IMR-90 (cell line): ENCODE data around the gene LHFPL6.

Source experiments
- BHLHE40 ChIP-seq: fragments of 150-350 bp; IDR thresholded peaks from 2 replicates; pipeline ENCODE4 v1.6.1; 2016; ENCODE audit warnings: mild to moderate bottlenecking, low read depth, low read length
- CEBPB ChIP-seq: IDR thresholded peaks from 2 replicates; pipeline ENCODE4 v1.6.1; 2012; ENCODE audit warnings: low read depth, low read length, improper control_type of control experiment
- CTCF ChIP-seq: conservative IDR thresholded peaks from 2 replicates; pipeline ENCODE4 v1.5.1; 2012; ENCODE audit warnings: mild to moderate bottlenecking, low read depth, low read length, improper control_type of control experiment
- FOS ChIP-seq: fragments of 150-350 bp; IDR thresholded peaks from 2 replicates; pipeline ENCODE4 v1.6.1; 2016; ENCODE audit warnings: low read depth, low read length
- MAFK ChIP-seq: IDR thresholded peaks from 2 replicates; pipeline ENCODE4 v1.6.1; 2012; ENCODE audit warnings: low read depth, low read length, improper control_type of control experiment
- MXI1 ChIP-seq: IDR thresholded peaks from 2 replicates; pipeline ENCODE4 v1.6.1; 2012; ENCODE audit warnings: low read depth, mild to moderate bottlenecking, low read length, moderate library complexity, borderline replicate concordance
- NFE2L2 ChIP-seq: fragments of 150-350 bp; IDR thresholded peaks from 2 replicates; pipeline ENCODE4 v1.6.1; 2016; ENCODE audit warnings: low read depth, mild to moderate bottlenecking, low read length
- POLR2A ChIP-seq: IDR thresholded peaks from 2 replicates; pipeline ENCODE4 v1.6.1; 2012; ENCODE audit warnings: mild to moderate bottlenecking, low read depth, low read length
- RCOR1 ChIP-seq: IDR thresholded peaks from 2 replicates; pipeline ENCODE4 v1.6.1; 2012; ENCODE audit warnings: mild to moderate bottlenecking, low read length, improper control_type of control experiment; ENCODE audit not compliant: insufficient replicate concordance
- SMC3 ChIP-seq: fragments of 150-350 bp; IDR thresholded peaks from 2 replicates; pipeline ENCODE4 v1.6.1; 2016; ENCODE audit warnings: low read depth, mild to moderate bottlenecking, antibody characterized with exemption, low read length, moderate library complexity
- USF2 ChIP-seq: fragments of 150-350 bp; IDR thresholded peaks from 2 replicates; pipeline ENCODE4 v1.6.1; 2017; ENCODE audit warnings: mild to moderate bottlenecking, antibody characterized with exemption, low read length, low read depth

- no peak for TF ChIP-seq CTCF
- TF ChIP-seq SMC3: no peak
- no peak for TF ChIP-seq NFE2L2
- TF ChIP-seq BHLHE40: no peak
- TF ChIP-seq MAFK: no peak
- no peak for TF ChIP-seq FOS
- no peak for TF ChIP-seq USF2
- TF ChIP-seq POLR2A: no peak
- TF ChIP-seq CEBPB: no peak
- TF ChIP-seq MXI1: no peak
- no peak for TF ChIP-seq RCOR1
Observed at GRCh38 chr13:39536274-39536673, 66.7 kb downstream of the LHFPL6 start.
